ENCODE results near the gene CAMTA1.
"Not testable (repeated sequence)": the region's sequence is repeated elsewhere in the genome, so short reads cannot be mapped to it uniquely, and the experiment has no call there.

CAMTA1 gene, protein sequence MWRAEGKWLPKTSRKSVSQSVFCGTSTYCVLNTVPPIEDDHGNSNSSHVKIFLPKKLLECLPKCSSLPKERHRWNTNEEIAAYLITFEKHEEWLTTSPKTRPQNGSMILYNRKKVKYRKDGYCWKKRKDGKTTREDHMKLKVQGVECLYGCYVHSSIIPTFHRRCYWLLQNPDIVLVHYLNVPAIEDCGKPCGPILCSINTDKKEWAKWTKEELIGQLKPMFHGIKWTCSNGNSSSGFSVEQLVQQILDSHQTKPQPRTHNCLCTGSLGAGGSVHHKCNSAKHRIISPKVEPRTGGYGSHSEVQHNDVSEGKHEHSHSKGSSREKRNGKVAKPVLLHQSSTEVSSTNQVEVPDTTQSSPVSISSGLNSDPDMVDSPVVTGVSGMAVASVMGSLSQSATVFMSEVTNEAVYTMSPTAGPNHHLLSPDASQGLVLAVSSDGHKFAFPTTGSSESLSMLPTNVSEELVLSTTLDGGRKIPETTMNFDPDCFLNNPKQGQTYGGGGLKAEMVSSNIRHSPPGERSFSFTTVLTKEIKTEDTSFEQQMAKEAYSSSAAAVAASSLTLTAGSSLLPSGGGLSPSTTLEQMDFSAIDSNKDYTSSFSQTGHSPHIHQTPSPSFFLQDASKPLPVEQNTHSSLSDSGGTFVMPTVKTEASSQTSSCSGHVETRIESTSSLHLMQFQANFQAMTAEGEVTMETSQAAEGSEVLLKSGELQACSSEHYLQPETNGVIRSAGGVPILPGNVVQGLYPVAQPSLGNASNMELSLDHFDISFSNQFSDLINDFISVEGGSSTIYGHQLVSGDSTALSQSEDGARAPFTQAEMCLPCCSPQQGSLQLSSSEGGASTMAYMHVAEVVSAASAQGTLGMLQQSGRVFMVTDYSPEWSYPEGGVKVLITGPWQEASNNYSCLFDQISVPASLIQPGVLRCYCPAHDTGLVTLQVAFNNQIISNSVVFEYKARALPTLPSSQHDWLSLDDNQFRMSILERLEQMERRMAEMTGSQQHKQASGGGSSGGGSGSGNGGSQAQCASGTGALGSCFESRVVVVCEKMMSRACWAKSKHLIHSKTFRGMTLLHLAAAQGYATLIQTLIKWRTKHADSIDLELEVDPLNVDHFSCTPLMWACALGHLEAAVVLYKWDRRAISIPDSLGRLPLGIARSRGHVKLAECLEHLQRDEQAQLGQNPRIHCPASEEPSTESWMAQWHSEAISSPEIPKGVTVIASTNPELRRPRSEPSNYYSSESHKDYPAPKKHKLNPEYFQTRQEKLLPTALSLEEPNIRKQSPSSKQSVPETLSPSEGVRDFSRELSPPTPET (N-terminal part only)

DNA sequence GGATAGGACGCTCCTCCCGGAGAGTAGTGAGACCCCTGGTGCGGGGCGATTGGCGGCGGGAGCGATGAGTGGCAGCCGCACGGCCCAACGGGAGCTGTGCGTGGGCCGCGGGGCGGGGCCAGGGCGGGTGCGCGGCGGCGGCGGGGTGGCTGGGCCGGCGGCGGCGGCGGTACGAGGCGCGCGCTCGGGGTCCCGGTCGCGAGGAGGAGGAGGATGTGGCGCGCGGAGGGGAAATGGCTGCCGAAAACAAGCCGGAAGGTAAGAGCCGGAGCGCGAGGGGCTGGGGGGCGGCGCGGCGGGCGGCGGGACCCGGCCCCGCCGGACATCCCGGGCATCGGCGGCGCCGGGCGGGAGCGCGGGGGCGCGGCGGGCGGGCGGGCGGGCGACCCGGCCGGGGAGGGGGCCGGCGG, at the start of gene CAMTA1:
TSS of gene CAMTA1 (plus strand) at position 137 of the 410 bp plus-strand sequence. CDS start at position 214, 77 bp downstream.
- Histone ChIP-seq H3K4me1 (ENCODE audit: control insufficient read depth, insufficient read depth, low read length) (peaks cover 25% of the 10 kb centered on the region), H3K36me3 (ENCODE audit: control insufficient read depth, insufficient read depth, low read length) (no peaks in the 10 kb centered on the region), H3K27me3 (ENCODE audit: control insufficient read depth, insufficient read depth, low read length) (no peaks in the 10 kb centered on the region), H3K9me3 (ENCODE audit: control insufficient read depth, insufficient read depth, low read length) (no peaks in the 10 kb centered on the region), H3K4me3 (ENCODE audit: low read depth, low read length) (peak within 1 kb of the TSS; percentile 88), H3K9ac (ENCODE audit: low read depth, low read length) (peak within 1 kb of the TSS; percentile 81)

DNA sequence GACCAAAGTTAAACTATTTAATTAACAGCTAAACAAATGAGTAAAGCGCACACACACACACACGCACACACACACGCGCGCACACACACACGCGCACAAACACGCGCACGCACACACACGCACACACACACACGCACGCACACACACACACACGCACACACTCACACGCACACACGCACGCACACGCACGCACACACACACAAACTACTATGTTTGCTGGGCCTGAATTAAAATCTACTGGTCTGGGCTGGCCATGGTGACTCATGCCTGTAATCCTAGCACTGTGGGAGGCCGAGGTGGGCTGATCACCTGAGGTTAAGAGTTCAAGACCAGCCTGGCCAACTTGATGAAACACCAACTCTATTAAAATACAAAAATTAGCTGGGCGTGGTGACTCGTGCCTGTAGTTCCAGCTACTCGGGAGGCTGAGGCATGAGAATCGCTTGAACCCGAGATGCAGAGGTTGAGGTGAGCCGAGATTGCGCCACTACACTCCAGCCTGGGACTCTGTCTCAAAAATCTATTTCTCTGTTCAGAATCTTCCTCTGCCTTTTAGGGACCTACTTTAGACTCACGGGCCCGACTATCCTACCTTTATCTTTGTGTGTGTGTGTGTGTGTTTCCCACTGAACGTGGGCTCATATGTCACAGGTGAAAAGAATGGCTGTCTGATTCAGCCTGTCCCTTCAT, 46.1 kb upstream of the CAMTA1 start:
- Histone ChIP-seq H3K9me3 (ENCODE audit: control insufficient read depth, insufficient read depth, low read length) (no peaks in the 10 kb centered on the region), H3K9ac (ENCODE audit: low read depth, low read length) (no peak overlapping the region), H3K27me3 (ENCODE audit: control insufficient read depth, insufficient read depth, low read length) (peaks cover 6% of the 10 kb centered on the region), H3K4me1 (ENCODE audit: control insufficient read depth, insufficient read depth, low read length) (peaks cover 3% of the 10 kb centered on the region), H3K36me3 (ENCODE audit: control insufficient read depth, insufficient read depth, low read length) (no peaks in the 10 kb centered on the region), H3K4me3 (ENCODE audit: low read depth, low read length) (no peak overlapping the region)

DNA sequence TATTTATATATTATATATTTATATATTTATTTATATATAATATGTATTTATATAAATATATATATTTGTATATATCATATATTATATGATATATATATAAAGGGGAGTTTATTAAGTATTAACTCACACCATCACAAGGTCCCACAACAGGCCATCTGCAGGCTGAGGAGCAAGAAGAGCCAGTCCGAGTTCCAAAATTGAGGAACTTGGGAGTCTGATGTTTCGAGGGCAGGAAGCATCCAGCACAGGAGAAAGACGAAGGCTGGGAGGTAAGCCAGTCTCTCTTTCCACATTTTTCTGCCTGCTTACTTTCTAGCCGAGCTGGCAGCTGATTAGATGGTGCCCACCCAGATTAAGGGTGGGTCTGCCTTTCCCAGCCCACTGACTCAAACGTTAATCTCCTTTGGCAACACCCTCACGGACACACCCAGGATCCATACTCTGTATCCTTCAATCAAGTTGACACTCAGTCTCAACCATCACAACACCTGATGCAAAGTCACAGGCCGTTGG, 42.5 kb upstream of the CAMTA1 start:
- H3K4me3 ChIP-seq (ENCODE audit: low read depth, low read length); H3K27me3 ChIP-seq (ENCODE audit: control insufficient read depth, insufficient read depth, low read length); H3K9me3 ChIP-seq (ENCODE audit: control insufficient read depth, insufficient read depth, low read length); H3K36me3 ChIP-seq (ENCODE audit: control insufficient read depth, insufficient read depth, low read length); H3K4me1 ChIP-seq (ENCODE audit: control insufficient read depth, insufficient read depth, low read length); H3K9ac ChIP-seq (ENCODE audit: low read depth, low read length): not testable (repeated sequence)

DNA sequence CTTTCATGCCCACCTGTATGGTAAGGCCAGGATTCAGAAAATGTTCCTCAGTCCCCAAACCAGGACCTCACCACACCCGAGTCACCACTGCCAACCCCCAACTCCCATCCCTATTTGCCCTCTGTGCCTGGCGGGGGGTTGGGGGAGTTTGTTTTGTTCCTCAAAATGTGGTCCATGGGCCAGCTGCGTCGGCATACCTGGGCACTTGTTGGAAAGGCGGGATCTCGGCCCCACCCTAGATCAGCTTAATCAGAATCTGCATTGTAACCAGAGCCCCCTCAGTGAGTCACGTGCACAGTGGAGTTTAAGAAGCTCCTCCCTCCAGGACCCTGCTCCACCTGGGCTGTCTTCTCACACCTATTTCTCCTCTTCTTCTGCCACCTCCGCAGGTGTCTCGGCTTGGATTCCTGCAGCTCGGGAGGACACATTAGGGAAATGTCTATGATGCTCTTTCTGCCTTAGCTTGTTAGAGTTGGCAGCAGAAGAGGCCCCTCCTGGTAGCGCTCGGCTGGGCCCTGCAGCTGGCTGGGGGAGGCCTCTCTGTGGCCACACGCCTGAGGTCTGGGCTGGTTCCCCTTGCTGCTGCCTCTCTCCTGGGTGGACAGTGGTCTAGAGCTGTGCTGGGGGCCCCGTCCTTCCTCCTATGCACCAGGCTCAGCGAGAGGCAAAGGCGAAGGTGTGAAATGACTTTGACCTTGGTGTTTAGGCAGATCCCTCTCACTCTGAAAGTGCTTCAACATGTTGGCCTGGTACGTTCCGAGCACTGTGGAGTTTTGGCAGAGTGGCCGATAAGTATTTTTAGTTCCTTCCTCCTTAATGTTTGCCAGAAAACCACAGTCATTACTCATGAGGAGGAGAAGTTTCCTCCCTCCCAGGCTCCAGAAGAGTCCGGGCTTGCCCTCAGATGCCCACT, 41.8 kb upstream of the CAMTA1 start:
- Histone ChIP-seq H3K36me3 (ENCODE audit: control insufficient read depth, insufficient read depth, low read length) (no peaks in the 10 kb centered on the region), H3K9me3 (ENCODE audit: control insufficient read depth, insufficient read depth, low read length) (no peaks in the 10 kb centered on the region), H3K4me1 (ENCODE audit: control insufficient read depth, insufficient read depth, low read length) (no peaks in the 10 kb centered on the region), H3K27me3 (ENCODE audit: control insufficient read depth, insufficient read depth, low read length) (no peaks in the 10 kb centered on the region), H3K4me3 (ENCODE audit: low read depth, low read length) (no peak overlapping the region), H3K9ac (ENCODE audit: low read depth, low read length) (no peak overlapping the region)

DNA sequence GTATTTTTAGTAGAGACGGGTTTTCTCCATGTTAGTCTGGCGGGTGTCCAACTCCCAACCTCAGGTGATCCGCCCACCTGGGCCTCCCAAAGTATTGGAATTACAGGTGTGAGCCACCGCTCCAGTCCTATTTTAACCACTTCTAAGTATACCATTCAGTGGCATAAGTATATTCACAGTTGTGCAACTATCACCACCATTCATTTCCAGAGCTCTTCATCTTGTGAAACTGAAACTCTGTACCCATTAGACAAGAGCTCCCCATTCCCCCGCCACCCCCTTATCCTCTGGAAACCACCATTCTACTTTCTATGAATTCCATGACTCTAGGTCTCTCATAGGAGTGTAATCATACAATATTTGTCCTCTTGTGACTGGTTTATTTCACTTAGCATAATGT, 40.2 kb upstream of the CAMTA1 start:
- H3K27me3 ChIP-seq (ENCODE audit: control insufficient read depth, insufficient read depth, low read length), result no peaks in the 10 kb centered on the region
- H3K9me3 ChIP-seq (ENCODE audit: control insufficient read depth, insufficient read depth, low read length), result no peaks in the 10 kb centered on the region
- no peak overlapping the region for H3K4me3 ChIP-seq (ENCODE audit: low read depth, low read length)
- no peaks in the 10 kb centered on the region for H3K4me1 ChIP-seq (ENCODE audit: control insufficient read depth, insufficient read depth, low read length)
- H3K9ac ChIP-seq (ENCODE audit: low read depth, low read length), result no peak overlapping the region
- no peaks in the 10 kb centered on the region for H3K36me3 ChIP-seq (ENCODE audit: control insufficient read depth, insufficient read depth, low read length)

DNA sequence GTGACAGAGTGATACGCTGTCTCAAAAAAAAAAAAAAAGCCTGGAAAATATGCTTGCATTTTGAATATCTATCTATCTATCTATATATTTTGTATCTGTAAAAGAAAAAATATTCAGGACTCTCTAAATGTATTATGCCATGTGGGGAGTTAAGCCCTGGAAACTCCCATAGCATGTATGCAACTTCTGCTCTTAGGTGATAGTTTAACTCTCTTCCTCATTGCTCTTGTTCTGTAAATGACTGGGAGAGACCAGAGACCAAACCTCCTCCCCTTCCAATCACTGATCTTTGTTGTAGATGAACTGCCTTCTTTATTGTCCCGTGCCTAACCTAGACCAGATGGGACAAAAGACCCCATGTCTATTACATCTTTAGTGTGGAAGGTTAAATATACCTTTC, 37.6 kb upstream of the CAMTA1 start:
- Histone ChIP-seq H3K4me3 (ENCODE audit: low read depth, low read length) (no peak overlapping the region), H3K4me1 (ENCODE audit: control insufficient read depth, insufficient read depth, low read length) (no peaks in the 10 kb centered on the region), H3K9ac (ENCODE audit: low read depth, low read length) (no peak overlapping the region), H3K9me3 (ENCODE audit: control insufficient read depth, insufficient read depth, low read length) (no peaks in the 10 kb centered on the region), H3K27me3 (ENCODE audit: control insufficient read depth, insufficient read depth, low read length) (no peaks in the 10 kb centered on the region), H3K36me3 (ENCODE audit: control insufficient read depth, insufficient read depth, low read length) (no peaks in the 10 kb centered on the region)

DNA sequence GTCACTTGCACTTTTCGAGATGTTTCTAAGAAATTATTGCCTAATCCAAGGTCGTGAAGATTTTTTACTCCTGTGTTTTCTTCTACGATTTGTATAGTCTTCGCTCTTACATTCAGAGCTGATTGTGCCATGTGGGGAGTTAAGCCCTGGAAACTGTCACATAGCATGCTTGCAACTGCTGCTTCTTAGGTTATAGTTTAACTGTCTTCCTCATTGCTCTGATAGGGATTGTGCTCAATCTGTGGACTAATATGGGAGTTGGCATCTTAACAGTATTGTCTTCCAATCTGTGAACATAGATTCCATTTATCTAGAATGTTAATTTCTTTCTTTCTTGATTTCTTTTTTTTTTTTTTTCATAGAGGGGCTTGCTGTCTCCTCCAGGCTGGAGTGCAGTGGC, 34.8 kb upstream of the CAMTA1 start:
- H3K4me1 ChIP-seq (ENCODE audit: control insufficient read depth, insufficient read depth, low read length), result no peaks in the 10 kb centered on the region
- no peak overlapping the region for H3K4me3 ChIP-seq (ENCODE audit: low read depth, low read length)
- H3K9me3 ChIP-seq (ENCODE audit: control insufficient read depth, insufficient read depth, low read length), result no peaks in the 10 kb centered on the region
- no peak overlapping the region for H3K9ac ChIP-seq (ENCODE audit: low read depth, low read length)
- no peaks in the 10 kb centered on the region for H3K27me3 ChIP-seq (ENCODE audit: control insufficient read depth, insufficient read depth, low read length)
- no peaks in the 10 kb centered on the region for H3K36me3 ChIP-seq (ENCODE audit: control insufficient read depth, insufficient read depth, low read length)

DNA sequence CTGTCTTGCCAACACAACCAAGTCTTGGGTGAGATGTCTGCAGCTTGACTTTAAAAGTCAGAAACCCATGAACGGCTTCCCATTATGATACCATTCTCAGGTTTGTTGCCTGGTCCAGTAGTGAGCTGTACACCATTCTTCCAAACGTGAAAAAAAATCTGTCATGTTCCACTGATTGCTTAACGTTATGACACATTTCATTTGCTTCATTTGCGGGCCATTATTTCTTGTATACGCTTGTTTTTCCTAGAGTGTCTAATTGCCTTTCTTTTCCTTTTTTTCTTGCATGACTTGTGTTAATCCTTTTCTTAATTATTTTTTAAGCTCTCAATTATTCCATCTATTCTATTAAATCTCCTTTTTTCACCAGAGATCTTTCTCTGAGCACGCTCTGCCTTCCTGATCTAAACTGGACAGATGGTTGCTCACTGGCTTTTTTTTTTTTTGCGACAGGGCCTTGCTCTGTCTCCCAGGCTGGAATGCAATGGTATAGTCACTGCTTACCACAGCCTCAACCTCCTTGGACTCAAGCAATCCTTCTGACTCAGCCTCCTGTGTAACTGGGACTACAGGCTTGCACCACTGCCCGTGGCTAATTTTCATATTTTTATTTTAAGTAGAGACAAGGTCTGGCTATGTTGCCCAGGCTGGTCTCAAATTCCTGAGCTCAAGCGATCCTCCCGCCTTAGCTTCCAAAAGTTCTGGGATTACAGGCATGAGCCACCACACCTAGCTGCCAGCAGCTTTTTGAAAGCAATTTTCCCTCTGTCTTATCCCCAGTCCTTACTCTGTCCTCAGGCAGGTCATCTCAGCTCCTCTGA, 31.7 kb upstream of the CAMTA1 start:
- Histone ChIP-seq H3K9me3 (ENCODE audit: control insufficient read depth, insufficient read depth, low read length) (no peaks in the 10 kb centered on the region), H3K4me1 (ENCODE audit: control insufficient read depth, insufficient read depth, low read length) (no peaks in the 10 kb centered on the region), H3K36me3 (ENCODE audit: control insufficient read depth, insufficient read depth, low read length) (no peaks in the 10 kb centered on the region), H3K9ac (ENCODE audit: low read depth, low read length) (no peak overlapping the region), H3K27me3 (ENCODE audit: control insufficient read depth, insufficient read depth, low read length) (no peaks in the 10 kb centered on the region), H3K4me3 (ENCODE audit: low read depth, low read length) (no peak overlapping the region)

DNA sequence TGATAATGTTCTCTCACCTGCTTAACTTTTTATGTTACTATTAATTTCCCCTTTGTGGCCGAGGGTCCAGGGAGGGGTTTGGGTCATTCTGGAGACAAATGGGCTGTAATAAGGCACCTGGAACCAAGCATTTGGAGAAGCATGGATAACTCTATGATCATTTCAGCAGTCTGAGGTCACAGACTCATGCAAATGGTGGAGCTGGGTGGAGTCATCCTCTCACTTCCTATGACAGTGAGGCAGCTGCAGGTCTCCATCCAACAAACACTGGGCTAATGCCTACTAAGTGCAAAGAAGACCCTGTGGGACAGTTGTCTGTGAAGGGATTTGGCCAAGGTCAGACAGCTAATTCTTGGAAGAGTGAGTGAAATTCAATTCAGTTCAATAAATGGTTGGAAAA, 28.8 kb upstream of the CAMTA1 start:
- Histone ChIP-seq H3K27me3 (ENCODE audit: control insufficient read depth, insufficient read depth, low read length) (no peaks in the 10 kb centered on the region), H3K9ac (ENCODE audit: low read depth, low read length) (no peak overlapping the region), H3K4me3 (ENCODE audit: low read depth, low read length) (no peak overlapping the region), H3K9me3 (ENCODE audit: control insufficient read depth, insufficient read depth, low read length) (no peaks in the 10 kb centered on the region), H3K4me1 (ENCODE audit: control insufficient read depth, insufficient read depth, low read length) (no peaks in the 10 kb centered on the region), H3K36me3 (ENCODE audit: control insufficient read depth, insufficient read depth, low read length) (no peaks in the 10 kb centered on the region)

Data from iPS-15b (cell line).